OCI-LY1 (cell line): ENCODE measurements around the gene STT3B.

Experiments
- H2AFZ ChIP-seq: fragments of 200-600 bp; sonication (generic), shearing (Covaris generic); 2 replicates; pipeline ENCODE4 v1.6.0; 2014; ENCODE audit warnings: antibody characterized with exemption, mild to moderate bottlenecking, low read length
- H3F3A ChIP-seq: fragments of 200-600 bp; sonication (generic), shearing (Covaris generic); 2 replicates; pipeline ENCODE4 v1.6.0; 2014; ENCODE audit warnings: mild to moderate bottlenecking, antibody characterized with exemption, low read length, moderate library complexity; ENCODE audit not compliant: insufficient read depth
- H3K27ac ChIP-seq: fragments of 200-600 bp; sonication (generic); 2 replicates; pipeline ENCODE4 v1.5.1; 2014; ENCODE audit warnings: low read length, mixed run types, mild to moderate bottlenecking, low read depth; ENCODE audit not compliant: poor library complexity, severe bottlenecking
- H3K27me3 ChIP-seq: fragments of 200-600 bp; sonication (generic); 2 replicates; pipeline ENCODE4 v1.6.0; 2014; ENCODE audit warnings: antibody characterized with exemption, mild to moderate bottlenecking, low read length, moderate library complexity; ENCODE audit not compliant: insufficient read depth
- H3K36me3 ChIP-seq: fragments of 200-600 bp; sonication (generic); 2 replicates; pipeline ENCODE4 v1.6.1; 2014; ENCODE audit warnings: mild to moderate bottlenecking, antibody characterized with exemption, low read length, moderate library complexity, mixed read lengths; ENCODE audit not compliant: insufficient read depth
- H3K4me1 ChIP-seq: fragments of 200-600 bp; sonication (generic); 2 replicates; pipeline ENCODE4 v1.5.1; 2014; ENCODE audit warnings: mild to moderate bottlenecking, low read length, moderate library complexity; ENCODE audit not compliant: insufficient read depth, severe bottlenecking
- H3K4me2 ChIP-seq: fragments of 200-600 bp; sonication (generic), shearing (Covaris generic); 2 replicates; pipeline ENCODE4 v1.6.1; 2014; ENCODE audit warnings: low read length
- H3K4me3 ChIP-seq: fragments of 200-600 bp; sonication (generic); 2 replicates; pipeline ENCODE4 v1.5.1; 2014; ENCODE audit warnings: low read length, low read depth, mild to moderate bottlenecking, mixed read lengths; ENCODE audit not compliant: poor library complexity, severe bottlenecking
- H3K79me2 ChIP-seq: fragments of 200-600 bp; shearing (Covaris generic); 2 replicates; pipeline ENCODE4 v1.6.1; 2016; ENCODE audit warnings: mixed run types, low read length, mixed read lengths; ENCODE audit not compliant: insufficient read depth
- H3K9ac ChIP-seq: fragments of 200-600 bp; sonication (generic), shearing (Covaris generic); 2 replicates; pipeline ENCODE4 v1.6.1; 2014; ENCODE audit warnings: mild to moderate bottlenecking, low read length, mixed read lengths
- H3K9me2 ChIP-seq: fragments of 200-600 bp; sonication (generic), shearing (Covaris generic); 2 replicates; pipeline ENCODE4 v1.6.1; 2014; ENCODE audit warnings: low read depth, mild to moderate bottlenecking, low read length, mixed read lengths
- H3K9me3 ChIP-seq: fragments of 200-600 bp; shearing (Covaris generic); 2 replicates; pipeline ENCODE4 v1.6.1; 2014; ENCODE audit warnings: low read length, mixed read lengths
- H4K20me1 ChIP-seq: fragments of 200-600 bp; sonication (generic), shearing (Covaris generic); 2 replicates; pipeline ENCODE4 v1.6.0; 2016; ENCODE audit warnings: mild to moderate bottlenecking, low read length; ENCODE audit not compliant: insufficient read depth
- EZH2 ChIP-seq: fragments of 200-600 bp; sonication (generic), shearing (Covaris generic); IDR thresholded peaks from 2 replicates; pipeline ENCODE4 v1.8.0; 2017; ENCODE audit warnings: borderline replicate concordance, mixed run types, mild to moderate bottlenecking, antibody characterized with exemption, low read length, moderate library complexity, mixed read lengths
- TF ChIP-seq, protein P1 (sequence below): fragments of 200-600 bp; sonication (generic), shearing (Covaris generic); IDR thresholded peaks from 2 replicates; pipeline ENCODE4 v1.5.1; 2017; ENCODE audit warnings: mild to moderate bottlenecking, antibody characterized with exemption, low read length, moderate library complexity, mixed read lengths

The STT3B gene

DNA sequence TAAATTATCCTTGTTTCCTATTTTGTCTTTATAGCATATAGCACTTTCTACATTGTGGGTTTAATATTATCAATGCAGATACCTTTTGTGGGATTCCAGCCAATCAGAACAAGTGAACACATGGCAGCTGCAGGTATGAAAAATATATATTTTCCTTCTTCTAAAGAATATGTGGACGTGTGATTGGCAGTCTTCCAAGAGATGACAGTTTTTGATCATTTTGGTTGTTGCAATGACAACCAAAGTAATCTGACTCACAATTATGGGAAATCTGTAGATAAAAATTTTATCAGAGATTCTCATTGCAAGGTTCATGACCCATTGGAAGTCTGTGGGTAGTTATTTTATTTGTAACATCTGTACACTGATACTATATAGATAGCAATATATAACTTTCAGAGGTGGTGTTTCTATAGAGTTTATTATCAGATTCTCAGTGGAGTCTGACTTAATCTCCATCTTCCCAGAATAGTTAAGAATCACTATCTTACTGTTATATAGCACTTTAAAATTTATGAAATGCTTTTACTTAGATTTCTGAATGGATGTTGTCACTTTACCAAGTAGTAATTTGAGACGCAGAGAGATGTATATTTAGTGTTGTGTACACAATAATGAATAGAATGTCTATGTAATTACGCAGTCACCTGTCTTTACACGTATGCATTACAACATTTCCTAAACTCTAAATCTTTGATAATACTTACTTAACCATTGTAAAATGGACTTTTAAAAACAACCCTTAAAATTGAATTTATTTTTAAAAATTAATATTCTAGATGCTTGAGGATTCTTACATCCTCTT, 82.5 kb downstream of the STT3B start:
- Histone ChIP-seq H4K20me1 (no peaks in the 10 kb centered on the region), H3K4me1 (no peaks in the 10 kb centered on the region), H3K9ac (no peak overlapping the region), H3F3A (no peaks in the 10 kb centered on the region), H3K4me2 (no peak overlapping the region), H2AFZ (no peak overlapping the region), H3K27ac (no peak overlapping the region), H3K4me3 (no peak overlapping the region), H3K9me2 (no peaks in the 10 kb centered on the region), H3K27me3 (no peaks in the 10 kb centered on the region), H3K79me2 (peaks cover 7% of the 10 kb centered on the region), H3K9me3 (no peaks in the 10 kb centered on the region), H3K36me3 (peaks cover 78% of the 10 kb centered on the region)
- TF ChIP-seq, protein P1, sequence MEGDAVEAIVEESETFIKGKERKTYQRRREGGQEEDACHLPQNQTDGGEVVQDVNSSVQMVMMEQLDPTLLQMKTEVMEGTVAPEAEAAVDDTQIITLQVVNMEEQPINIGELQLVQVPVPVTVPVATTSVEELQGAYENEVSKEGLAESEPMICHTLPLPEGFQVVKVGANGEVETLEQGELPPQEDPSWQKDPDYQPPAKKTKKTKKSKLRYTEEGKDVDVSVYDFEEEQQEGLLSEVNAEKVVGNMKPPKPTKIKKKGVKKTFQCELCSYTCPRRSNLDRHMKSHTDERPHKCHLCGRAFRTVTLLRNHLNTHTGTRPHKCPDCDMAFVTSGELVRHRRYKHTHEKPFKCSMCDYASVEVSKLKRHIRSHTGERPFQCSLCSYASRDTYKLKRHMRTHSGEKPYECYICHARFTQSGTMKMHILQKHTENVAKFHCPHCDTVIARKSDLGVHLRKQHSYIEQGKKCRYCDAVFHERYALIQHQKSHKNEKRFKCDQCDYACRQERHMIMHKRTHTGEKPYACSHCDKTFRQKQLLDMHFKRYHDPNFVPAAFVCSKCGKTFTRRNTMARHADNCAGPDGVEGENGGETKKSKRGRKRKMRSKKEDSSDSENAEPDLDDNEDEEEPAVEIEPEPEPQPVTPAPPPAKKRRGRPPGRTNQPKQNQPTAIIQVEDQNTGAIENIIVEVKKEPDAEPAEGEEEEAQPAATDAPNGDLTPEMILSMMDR: no peak
- no peak for TF ChIP-seq EZH2

DNA sequence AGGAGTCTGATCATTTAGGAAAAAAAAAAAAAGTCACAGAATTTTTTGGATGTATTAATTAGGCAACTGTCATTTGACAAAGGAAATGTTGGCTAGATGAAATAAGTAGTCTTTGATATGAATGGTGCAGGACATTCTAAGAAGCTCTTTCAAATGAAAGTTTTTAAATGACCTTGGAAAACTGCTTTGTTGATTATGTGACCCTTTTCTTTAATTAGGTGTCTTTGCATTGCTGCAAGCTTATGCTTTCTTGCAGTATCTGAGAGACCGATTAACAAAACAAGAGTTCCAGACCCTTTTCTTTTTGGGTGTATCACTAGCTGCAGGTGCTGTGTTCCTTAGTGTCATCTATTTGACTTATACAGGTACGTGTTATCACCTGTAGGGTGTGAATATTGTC, 84.0 kb downstream of the STT3B start:
- Histone ChIP-seq H3F3A (no peaks in the 10 kb centered on the region), H3K36me3 (peaks cover 81% of the 10 kb centered on the region), H3K4me2 (no peak overlapping the region), H3K9me3 (no peaks in the 10 kb centered on the region), H3K4me3 (no peak overlapping the region), H3K9ac (no peak overlapping the region), H3K79me2 (no peaks in the 10 kb centered on the region; the same call in 1 of the 2 replicates), H3K9me2 (no peaks in the 10 kb centered on the region), H3K27me3 (no peaks in the 10 kb centered on the region), H4K20me1 (no peaks in the 10 kb centered on the region), H3K4me1 (no peaks in the 10 kb centered on the region), H3K27ac (no peak overlapping the region), H2AFZ (no peak overlapping the region)
- TF ChIP-seq, protein P1: no peak
- TF ChIP-seq EZH2: no peak

DNA sequence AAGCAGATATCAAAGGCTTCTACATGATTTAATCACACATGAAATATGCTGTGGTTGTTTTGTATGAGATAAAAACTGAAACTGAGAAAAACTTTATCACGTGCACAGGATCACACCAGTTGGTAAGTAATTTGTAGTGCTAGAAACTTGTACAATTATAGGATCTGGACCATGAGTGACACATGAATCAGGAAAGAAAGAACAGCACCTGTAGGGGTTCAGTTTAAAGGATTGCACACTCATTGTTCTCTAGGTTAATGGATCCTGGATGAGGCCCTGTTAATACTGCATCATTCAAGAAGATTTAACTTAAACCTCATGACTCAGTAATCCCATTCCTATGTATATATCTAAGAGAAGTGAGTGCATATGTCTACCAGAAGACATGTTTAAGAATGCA, 87.9 kb downstream of the STT3B start:
- Histone ChIP-seq H3K9me2 (no peaks in the 10 kb centered on the region), H3K4me2 (no peak overlapping the region), H3F3A (no peaks in the 10 kb centered on the region), H3K9me3 (no peaks in the 10 kb centered on the region), H3K79me2 (no peaks in the 10 kb centered on the region; the same call in 1 of the 2 replicates), H3K9ac (no peak overlapping the region), H3K4me1 (peaks cover 8% of the 10 kb centered on the region), H3K27ac (no peak overlapping the region), H3K27me3 (no peaks in the 10 kb centered on the region), H3K4me3 (no peak overlapping the region), H4K20me1 (no peaks in the 10 kb centered on the region), H2AFZ (no peak overlapping the region), H3K36me3 (peaks cover 90% of the 10 kb centered on the region)
- no peak for TF ChIP-seq EZH2
- TF ChIP-seq, protein P1: no peak
